ENCODE results near the gene CENPS. TPM values are rescaled to one million over a fixed set of nuclear protein-coding genes. Genes with fewer than 3 reads are reported as not detected.
A peak's percentile ranks its signal among the peaks of the same experiment; 100 is the strongest.
"Not testable (repeated sequence)": the region's sequence is repeated elsewhere in the genome, so short reads cannot be mapped to it uniquely, and the experiment has no call there.

Gene CENPS
- total and polyA plus RNA-seq, 2 donors from 2014 or later, result 21.9 to 45.1 TPM

DNA sequence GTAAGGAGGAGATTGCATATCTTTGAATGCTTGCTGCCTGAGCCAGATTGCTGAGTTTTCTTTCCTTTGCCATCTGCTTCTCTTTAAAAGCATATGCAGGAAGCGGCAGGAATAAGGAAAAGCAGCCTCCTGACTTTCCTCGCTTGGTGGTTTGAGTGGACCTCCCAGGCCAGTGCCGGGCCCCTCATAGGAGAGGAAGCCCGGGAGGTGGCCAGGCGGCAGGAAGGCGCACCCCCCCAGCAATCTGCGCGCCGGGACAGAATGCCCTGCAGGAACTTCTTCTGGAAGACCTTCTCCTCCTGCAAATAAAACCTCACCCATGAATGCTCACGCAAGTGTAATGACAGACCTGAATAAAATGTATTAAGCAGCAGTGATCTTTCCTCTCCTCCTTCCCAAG is 21.1 kb downstream of the CENPS start:
- Histone ChIP-seq H3K9me3 (ENCODE audit: control insufficient read depth in 2 of 3, insufficient read depth in 1 of 3, low read length in 3 of 3) (no peaks in the 10 kb centered on the region), H3K27me3 (ENCODE audit: control insufficient read depth, insufficient read depth, low read length) (no peaks in the 10 kb centered on the region), H3K9ac (ENCODE audit: low read length in 3 of 3) (no peak overlapping the region), H3K27ac (ENCODE audit: low read depth in 2 of 2, low read length in 2 of 2) (no peak overlapping the region), H3K36me3 (ENCODE audit: control insufficient read depth in 2 of 3, insufficient read depth in 3 of 3, low read length in 3 of 3) (no peaks in the 10 kb centered on the region), H3K4me3 (ENCODE audit: low read length in 3 of 3) (no peak overlapping the region), H3K4me1 (ENCODE audit: control insufficient read depth in 2 of 3, insufficient read depth in 2 of 3, low read depth in 1 of 3, low read length in 3 of 3) (no peaks in the 10 kb centered on the region)
- intact Hi-C loops (cut with DNase I), result no loop called here
- TF ChIP-seq, protein P1, sequence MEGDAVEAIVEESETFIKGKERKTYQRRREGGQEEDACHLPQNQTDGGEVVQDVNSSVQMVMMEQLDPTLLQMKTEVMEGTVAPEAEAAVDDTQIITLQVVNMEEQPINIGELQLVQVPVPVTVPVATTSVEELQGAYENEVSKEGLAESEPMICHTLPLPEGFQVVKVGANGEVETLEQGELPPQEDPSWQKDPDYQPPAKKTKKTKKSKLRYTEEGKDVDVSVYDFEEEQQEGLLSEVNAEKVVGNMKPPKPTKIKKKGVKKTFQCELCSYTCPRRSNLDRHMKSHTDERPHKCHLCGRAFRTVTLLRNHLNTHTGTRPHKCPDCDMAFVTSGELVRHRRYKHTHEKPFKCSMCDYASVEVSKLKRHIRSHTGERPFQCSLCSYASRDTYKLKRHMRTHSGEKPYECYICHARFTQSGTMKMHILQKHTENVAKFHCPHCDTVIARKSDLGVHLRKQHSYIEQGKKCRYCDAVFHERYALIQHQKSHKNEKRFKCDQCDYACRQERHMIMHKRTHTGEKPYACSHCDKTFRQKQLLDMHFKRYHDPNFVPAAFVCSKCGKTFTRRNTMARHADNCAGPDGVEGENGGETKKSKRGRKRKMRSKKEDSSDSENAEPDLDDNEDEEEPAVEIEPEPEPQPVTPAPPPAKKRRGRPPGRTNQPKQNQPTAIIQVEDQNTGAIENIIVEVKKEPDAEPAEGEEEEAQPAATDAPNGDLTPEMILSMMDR (IDR thresholded peaks at IDR 0.05; ENCODE audit: borderline replicate concordance, extremely low read depth, insufficient read depth), result no peak
- FAIRE-seq (no peak), DNase-seq (peak in 2 of 5 donors; percentile 21 to 36)

DNA sequence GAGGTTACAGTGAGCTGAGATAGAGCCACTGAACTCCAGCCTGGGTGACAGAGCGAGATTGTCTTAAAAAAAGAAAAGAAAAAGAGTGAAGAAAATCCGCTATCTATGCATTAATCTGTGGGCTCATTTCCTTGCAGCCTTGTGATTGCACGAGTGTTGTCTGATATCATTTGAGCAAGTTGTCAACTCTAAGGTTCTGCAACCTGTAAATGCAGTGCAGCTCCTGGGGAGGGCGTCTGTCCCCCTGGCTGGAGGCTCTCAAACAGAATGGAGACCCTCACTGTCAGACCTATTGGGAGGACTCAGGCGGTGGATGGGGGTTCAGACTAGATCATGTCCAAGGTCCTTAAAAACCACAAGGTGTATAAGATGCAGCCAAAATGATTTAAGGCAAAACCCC is 25.8 kb downstream of the CENPS start:
- Histone ChIP-seq H3K4me3 (ENCODE audit: low read length in 3 of 3) (no peak overlapping the region), H3K27me3 (ENCODE audit: control insufficient read depth, insufficient read depth, low read length) (no peaks in the 10 kb centered on the region), H3K36me3 (ENCODE audit: control insufficient read depth in 2 of 3, insufficient read depth in 3 of 3, low read length in 3 of 3) (peaks cover 0 to under 1% (median 0%) of the 10 kb centered on the region in 3 donors), H3K9ac (ENCODE audit: low read length in 3 of 3) (no peak overlapping the region), H3K9me3 (ENCODE audit: control insufficient read depth in 2 of 3, insufficient read depth in 1 of 3, low read length in 3 of 3) (no peaks in the 10 kb centered on the region), H3K4me1 (ENCODE audit: control insufficient read depth in 2 of 3, insufficient read depth in 2 of 3, low read depth in 1 of 3, low read length in 3 of 3) (peaks cover 0 to 2% (median 0%) of the 10 kb centered on the region in 3 donors), H3K27ac (ENCODE audit: low read depth in 2 of 2, low read length in 2 of 2) (no peak overlapping the region)
- intact Hi-C loops (cut with DNase I), result no loop called here
- TF ChIP-seq, protein P1 (IDR thresholded peaks at IDR 0.05; ENCODE audit: borderline replicate concordance, extremely low read depth, insufficient read depth), result no peak
- no peak for DNase-seq
- FAIRE-seq, result no peak

DNA sequence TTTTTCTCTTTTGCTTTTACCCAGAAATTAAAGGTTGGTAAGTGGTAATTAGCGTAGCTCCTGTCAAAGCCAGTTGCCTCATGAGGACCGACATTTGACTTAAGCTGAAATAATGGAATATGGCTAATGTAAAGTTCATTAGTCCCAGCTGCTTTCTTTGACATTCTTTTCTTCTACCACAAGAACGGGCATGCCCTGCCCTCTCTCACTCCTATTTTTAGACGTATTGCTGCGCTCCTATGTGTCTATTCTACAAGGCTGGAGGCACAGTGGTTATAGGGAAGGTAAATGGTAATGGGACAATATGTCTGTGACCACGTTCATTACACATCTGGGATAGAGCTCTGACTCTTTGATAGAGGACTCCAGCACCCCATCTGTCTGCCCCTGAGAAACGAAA is 26.4 kb downstream of the CENPS start:
- intact Hi-C loops (cut with DNase I), result no loop called here
- peaks cover 0 to 2% (median 0%) of the 10 kb centered on the region in 3 donors for H3K4me1 ChIP-seq (ENCODE audit: control insufficient read depth in 2 of 3, insufficient read depth in 2 of 3, low read depth in 1 of 3, low read length in 3 of 3)
- no peak overlapping the region for H3K27ac ChIP-seq (ENCODE audit: low read depth in 2 of 2, low read length in 2 of 2)
- H3K9me3 ChIP-seq (ENCODE audit: control insufficient read depth in 2 of 3, insufficient read depth in 1 of 3, low read length in 3 of 3), result no peaks in the 10 kb centered on the region
- TF ChIP-seq, protein P1 (IDR thresholded peaks at IDR 0.05; ENCODE audit: borderline replicate concordance, extremely low read depth, insufficient read depth), result no peak
- H3K4me3 ChIP-seq (ENCODE audit: low read length in 3 of 3), result no peak overlapping the region
- FAIRE-seq (no peak), DNase-seq (no peak)
- peaks cover 0 to 6% (median 2%) of the 10 kb centered on the region in 3 donors for H3K36me3 ChIP-seq (ENCODE audit: control insufficient read depth in 2 of 3, insufficient read depth in 3 of 3, low read length in 3 of 3)
- no peaks in the 10 kb centered on the region for H3K27me3 ChIP-seq (ENCODE audit: control insufficient read depth, insufficient read depth, low read length)
- no peak overlapping the region for H3K9ac ChIP-seq (ENCODE audit: low read length in 3 of 3)

DNA sequence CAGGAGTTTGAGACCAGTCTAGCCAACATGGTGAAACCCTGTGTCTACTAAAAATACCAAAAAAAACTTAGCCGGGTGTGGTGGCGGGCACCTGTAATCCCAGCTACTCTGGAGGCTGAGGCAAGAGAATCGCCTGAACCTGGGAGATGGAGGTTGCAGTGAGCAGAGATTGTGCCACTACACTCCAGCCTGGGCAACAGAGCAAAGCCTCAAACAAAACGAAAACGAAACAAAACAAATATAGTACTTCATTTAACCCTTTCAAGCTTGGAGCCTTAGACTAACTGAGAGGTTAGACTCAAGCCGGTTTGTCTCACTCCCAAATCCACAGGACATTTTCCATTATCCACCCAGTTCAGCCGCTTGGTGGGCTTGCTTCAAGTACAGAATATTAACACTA is 27.2 kb downstream of the CENPS start:
- H3K9me3 ChIP-seq (ENCODE audit: control insufficient read depth in 2 of 3, insufficient read depth in 1 of 3, low read length in 3 of 3); H3K4me1 ChIP-seq (ENCODE audit: control insufficient read depth in 2 of 3, insufficient read depth in 2 of 3, low read depth in 1 of 3, low read length in 3 of 3); FAIRE-seq; H3K27ac ChIP-seq (ENCODE audit: low read depth in 2 of 2, low read length in 2 of 2); DNase-seq; intact Hi-C loops (cut with DNase I); H3K36me3 ChIP-seq (ENCODE audit: control insufficient read depth in 2 of 3, insufficient read depth in 3 of 3, low read length in 3 of 3); H3K27me3 ChIP-seq (ENCODE audit: control insufficient read depth, insufficient read depth, low read length); H3K9ac ChIP-seq (ENCODE audit: low read length in 3 of 3): not testable (repeated sequence)
- peak overlapping the region in 1 of 3 donors; percentile 13 for H3K4me3 ChIP-seq (ENCODE audit: low read length in 3 of 3)

All from kidney (tissue), 14 donors.